ENCODE results near the gene PNCK.

GRCh38 chrX:153637121-153638040 lies 36.2 kb downstream of the PNCK start:
- no peak for TF ChIP-seq CTCF (IDR thresholded peaks at IDR 0.05)
- no peak for TF ChIP-seq POLR2AphosphoS5 (IDR thresholded peaks at IDR 0.05; ENCODE audit: low read depth, low read length)
- no peak for TF ChIP-seq TCF7L2 (IDR thresholded peaks at IDR 0.05; ENCODE audit: low read depth, low read length)
- no peak for TF ChIP-seq REST (IDR thresholded peaks at IDR 0.05; ENCODE audit: insufficient read depth in 1 of 2, low read depth in 2 of 2, low read length in 1 of 2)
- no peak for TF ChIP-seq SIN3A (IDR thresholded peaks at IDR 0.05; ENCODE audit: borderline replicate concordance, insufficient read depth, low read depth, low read length)
